Spleen (tissue), 11 donors: ENCODE results near the gene SELENOW. TPM values are rescaled to one million over a fixed set of nuclear protein-coding genes. Genes with fewer than 3 reads are reported as not detected.

Experiments
- polyA plus RNA-seq, 3 donors: library from polyadenylated mRNA; stranded (reverse); fragments of 200-250 nt; gene quantifications; one replicate each; pipeline ENCODE4 v1.2.1, GENCODE V29; 2013
- small RNA-seq, 4 donors: library from RNA; depleted of rRNA; stranded (forward); fragments of <200 nt; gene quantifications; one replicate each; pipeline ENCODE3, GENCODE V24; 2016
- total RNA-seq, 7 donors: library from RNA; depleted of rRNA in 3 of 7; stranded (reverse); fragments of >200 nt in 3 of 7; fragmentation: NEBNext Ultra II Directional in 4 of 7; extraction: Animal tissue kit (Norgen Biotek cat#: 25700) in 4 of 7; gene quantifications; one replicate each; pipeline versions ENCODE4 v1.1.0 to v1.2.1, GENCODE V29; 2016 to 2021
- donor health status: healthy with polysubstance abuse.
- donor health status: DM: no; HTN: no; CAD: no; lungs with moderate emphysema.
- donor health status: DM: no; HTN: no; CAD: no.
- donor health status: Bipolar disorder and iron deficiency.
- donor health status: healthy.
- donor health status: DM: no; HTN: no; CAD: no.
- donor health status: DM: yes; HTN: yes; CAD: no.

SELENOW gene
- total and polyA plus RNA-seq, 10 donors: 137 to 592 (median 302) TPM

Small RNA genes lying within 50 kb of the gene (small RNA-seq; reads per million reads assigned to genes)
- gene AC008745.1 (0 reads per million in 4 donors), gene SNORD23 (0 reads per million in 4 donors)

Other genes with a start within 250 kb of the SELENOW start
- gene ZNF541, start 205.6 kb upstream of the SELENOW start, total RNA-seq: 1 to 10 TPM in 1 of 7 donors, under 1 TPM in 6; 0.34 to 1.2 (median 0.42) TPM
- under 1 TPM; 0.20 to 0.70 (median 0.50) TPM for gene ZNF541, start 205.6 kb upstream of the SELENOW start, polyA plus RNA-seq
- gene BICRA, start 169.6 kb upstream of the SELENOW start, total RNA-seq: 10 to 100 TPM; 10.9 to 21.8 (median 20.1) TPM
- 10 to 100 TPM in 1 of 3 donors, 1 to 10 TPM in 2; 2.2 to 10.2 (median 5.1) TPM for gene BICRA, start 169.6 kb upstream of the SELENOW start, polyA plus RNA-seq
- gene EHD2, start 65.3 kb upstream of the SELENOW start, total RNA-seq: 10 to 100 TPM; 48.9 to 87.7 (median 64.3) TPM
- gene EHD2, start 65.3 kb upstream of the SELENOW start, polyA plus RNA-seq: 10 to 100 TPM in 2 of 3 donors, 1 to 10 TPM in 1; 6.9 to 18.4 (median 10.6) TPM
- gene NOP53, start 33.2 kb upstream of the SELENOW start, total RNA-seq: 100 to 1,000 TPM; 280 to 442 (median 379) TPM
- 100 to 1,000 TPM; 709 to 858 (median 815) TPM for gene NOP53, start 33.2 kb upstream of the SELENOW start, polyA plus RNA-seq
- not detected for gene TPRX1, start 25.8 kb downstream of the SELENOW start, total RNA-seq
- gene TPRX1, start 25.8 kb downstream of the SELENOW start, polyA plus RNA-seq: not detected
- under 1 TPM in 1 of 7 donors, not detected in 6; 0.09 TPM for gene CRX, start 43.2 kb downstream of the SELENOW start, total RNA-seq
- gene CRX, start 43.2 kb downstream of the SELENOW start, polyA plus RNA-seq: not detected
- gene TPRX2, start 80.5 kb downstream of the SELENOW start, total RNA-seq: not detected
- gene TPRX2, start 80.5 kb downstream of the SELENOW start, polyA plus RNA-seq: not detected
- under 1 TPM in 1 of 7 donors, not detected in 6; 0.19 TPM for gene SULT2A1, start 107.6 kb downstream of the SELENOW start, total RNA-seq
- not detected for gene SULT2A1, start 107.6 kb downstream of the SELENOW start, polyA plus RNA-seq
- gene BSPH1, start 213.5 kb downstream of the SELENOW start, total RNA-seq: not detected
- not detected for gene BSPH1, start 213.5 kb downstream of the SELENOW start, polyA plus RNA-seq
- gene ELSPBP1, start 215.9 kb downstream of the SELENOW start, total RNA-seq: not detected
- gene ELSPBP1, start 215.9 kb downstream of the SELENOW start, polyA plus RNA-seq: not detected